ENCODE measurements around the gene EVC2.
"Not testable (repeated sequence)": the region's sequence is repeated elsewhere in the genome, so short reads cannot be mapped to it uniquely, and the experiment has no call there.

EVC2 gene

DNA sequence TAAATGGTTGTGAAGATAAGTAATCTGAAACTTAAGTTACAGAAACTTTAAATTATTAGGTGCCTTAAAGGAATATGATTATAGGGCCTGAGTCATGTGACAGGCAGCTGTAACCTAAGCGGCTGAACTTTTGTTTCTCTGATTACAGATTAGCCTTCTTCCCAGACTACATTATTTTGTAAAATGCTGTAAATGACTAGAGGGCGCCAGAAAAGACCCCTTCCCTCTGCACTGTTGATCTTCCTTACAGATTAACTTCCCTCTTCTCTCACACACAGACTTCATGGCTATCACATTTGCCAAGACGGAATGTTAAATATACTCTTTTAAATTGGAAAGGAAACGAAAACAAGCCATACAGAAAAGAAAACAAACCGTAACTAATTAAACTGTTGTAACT lies 96.6 kb downstream of the EVC2 start:
- Histone ChIP-seq H3K27ac (ENCODE audit: poor library complexity, severe bottlenecking) (no peak overlapping the region), H3K4me1 (ENCODE audit: insufficient read depth, poor library complexity, severe bottlenecking) (no peaks in the 10 kb centered on the region), H3K27me3 (ENCODE audit: insufficient read depth, poor library complexity, severe bottlenecking) (no peaks in the 10 kb centered on the region), H3K36me3 (ENCODE audit: low read depth) (peaks cover 26% of the 10 kb centered on the region), H3K9me3 (ENCODE audit: severe bottlenecking) (no peaks in the 10 kb centered on the region), H3K4me3 (ENCODE audit: severe bottlenecking) (no peak overlapping the region)
- ATAC-seq (ENCODE audit: low read depth) (no peak), DNase-seq (ENCODE audit: low spot score) (no peak)
- TF ChIP-seq, protein P1, sequence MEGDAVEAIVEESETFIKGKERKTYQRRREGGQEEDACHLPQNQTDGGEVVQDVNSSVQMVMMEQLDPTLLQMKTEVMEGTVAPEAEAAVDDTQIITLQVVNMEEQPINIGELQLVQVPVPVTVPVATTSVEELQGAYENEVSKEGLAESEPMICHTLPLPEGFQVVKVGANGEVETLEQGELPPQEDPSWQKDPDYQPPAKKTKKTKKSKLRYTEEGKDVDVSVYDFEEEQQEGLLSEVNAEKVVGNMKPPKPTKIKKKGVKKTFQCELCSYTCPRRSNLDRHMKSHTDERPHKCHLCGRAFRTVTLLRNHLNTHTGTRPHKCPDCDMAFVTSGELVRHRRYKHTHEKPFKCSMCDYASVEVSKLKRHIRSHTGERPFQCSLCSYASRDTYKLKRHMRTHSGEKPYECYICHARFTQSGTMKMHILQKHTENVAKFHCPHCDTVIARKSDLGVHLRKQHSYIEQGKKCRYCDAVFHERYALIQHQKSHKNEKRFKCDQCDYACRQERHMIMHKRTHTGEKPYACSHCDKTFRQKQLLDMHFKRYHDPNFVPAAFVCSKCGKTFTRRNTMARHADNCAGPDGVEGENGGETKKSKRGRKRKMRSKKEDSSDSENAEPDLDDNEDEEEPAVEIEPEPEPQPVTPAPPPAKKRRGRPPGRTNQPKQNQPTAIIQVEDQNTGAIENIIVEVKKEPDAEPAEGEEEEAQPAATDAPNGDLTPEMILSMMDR (IDR thresholded peaks at IDR 0.05; ENCODE audit: poor library complexity, severe bottlenecking) = no peak

DNA sequence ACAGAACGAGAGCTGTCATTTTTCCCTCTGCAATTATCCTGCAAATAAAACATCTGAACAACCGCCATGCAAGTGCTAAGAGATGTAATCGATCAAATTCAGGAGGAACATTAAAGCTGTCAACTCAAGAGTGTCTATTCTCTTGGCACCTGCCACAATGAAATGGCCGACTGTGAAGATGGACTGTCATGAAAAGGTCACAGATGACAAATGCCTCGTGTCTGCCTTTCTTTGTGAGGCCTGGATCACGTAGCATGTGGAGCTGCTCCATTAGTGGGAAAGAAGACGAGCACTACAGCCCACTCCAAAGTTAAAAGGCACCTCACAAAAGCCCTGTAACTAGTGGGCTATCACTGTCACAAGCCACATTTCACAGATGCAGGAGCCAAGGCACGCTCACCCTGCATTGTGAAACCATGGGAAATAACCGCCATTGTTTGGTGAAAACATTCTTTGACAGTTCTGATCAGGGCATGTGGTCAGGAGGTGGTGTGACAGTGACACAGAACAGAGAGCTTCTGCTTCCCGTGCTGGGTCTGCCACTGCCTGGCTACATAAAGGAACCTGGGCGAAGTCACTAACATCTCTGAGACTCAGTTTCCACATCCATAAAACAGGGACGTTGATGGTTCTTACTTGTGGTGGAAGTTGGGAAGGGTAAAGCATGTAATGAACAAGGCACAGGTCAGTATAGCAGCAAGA lies 98.9 kb downstream of the EVC2 start:
- DNase-seq (ENCODE audit: low spot score) (no peak), ATAC-seq (ENCODE audit: low read depth) (no peak)
- no peak overlapping the region for H3K27ac ChIP-seq (ENCODE audit: poor library complexity, severe bottlenecking)
- peaks cover 17% of the 10 kb centered on the region for H3K36me3 ChIP-seq (ENCODE audit: low read depth)
- no peaks in the 10 kb centered on the region for H3K27me3 ChIP-seq (ENCODE audit: insufficient read depth, poor library complexity, severe bottlenecking)
- TF ChIP-seq, protein P1 (IDR thresholded peaks at IDR 0.05; ENCODE audit: poor library complexity, severe bottlenecking) = no peak
- no peaks in the 10 kb centered on the region for H3K9me3 ChIP-seq (ENCODE audit: severe bottlenecking)
- H3K4me3 ChIP-seq (ENCODE audit: severe bottlenecking) = no peak overlapping the region
- H3K4me1 ChIP-seq (ENCODE audit: insufficient read depth, poor library complexity, severe bottlenecking) = no peaks in the 10 kb centered on the region

DNA sequence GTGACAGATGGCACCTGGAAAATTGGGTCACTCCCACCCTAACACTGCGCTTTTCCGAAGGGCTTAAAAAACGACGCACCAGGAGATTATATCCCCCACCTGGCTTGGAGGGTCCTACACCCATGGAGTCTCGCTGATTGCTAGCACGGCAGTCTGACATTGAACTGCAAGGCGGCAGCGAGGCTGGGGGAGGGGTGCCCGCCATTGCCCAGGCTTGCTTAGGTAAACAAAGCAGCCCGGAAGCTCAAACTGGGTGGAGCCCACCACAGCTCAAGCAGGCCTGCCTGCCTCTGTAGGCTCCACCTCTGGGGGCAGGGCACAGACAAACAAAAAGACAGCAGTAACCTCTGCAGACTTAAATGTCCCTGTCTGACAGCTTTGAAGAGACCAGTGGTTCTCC lies 114.5 kb downstream of the EVC2 start:
- not testable (repeated sequence) for H3K27me3 ChIP-seq (ENCODE audit: insufficient read depth, poor library complexity, severe bottlenecking); H3K27ac ChIP-seq (ENCODE audit: poor library complexity, severe bottlenecking); ATAC-seq (ENCODE audit: low read depth); H3K36me3 ChIP-seq (ENCODE audit: low read depth); H3K4me3 ChIP-seq (ENCODE audit: severe bottlenecking); H3K9me3 ChIP-seq (ENCODE audit: severe bottlenecking); H3K4me1 ChIP-seq (ENCODE audit: insufficient read depth, poor library complexity, severe bottlenecking); DNase-seq (ENCODE audit: low spot score)

DNA sequence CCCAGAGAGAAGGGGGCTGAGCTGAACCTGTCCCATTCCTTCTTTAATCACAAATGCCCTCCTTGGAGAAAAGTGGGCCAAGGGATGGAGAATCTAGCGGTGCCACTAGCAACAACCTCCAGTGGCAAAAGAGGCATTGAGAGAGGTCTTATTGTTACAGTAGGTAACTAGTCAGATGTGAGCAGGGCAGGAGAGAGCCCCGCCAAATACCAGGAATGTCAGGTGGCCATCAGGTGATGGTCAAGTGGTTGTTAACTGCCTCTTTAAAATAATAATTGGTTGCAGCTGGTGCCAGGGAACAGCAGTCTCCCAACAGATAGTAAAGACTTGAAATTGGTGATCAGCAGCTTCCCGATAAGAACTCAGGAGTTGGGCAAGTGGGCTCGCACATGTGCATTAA lies 116.1 kb downstream of the EVC2 start:
- Histone ChIP-seq H3K27ac (ENCODE audit: poor library complexity, severe bottlenecking) (no peak overlapping the region), H3K9me3 (ENCODE audit: severe bottlenecking) (no peaks in the 10 kb centered on the region), H3K4me1 (ENCODE audit: insufficient read depth, poor library complexity, severe bottlenecking) (no peaks in the 10 kb centered on the region), H3K4me3 (ENCODE audit: severe bottlenecking) (no peak overlapping the region), H3K27me3 (ENCODE audit: insufficient read depth, poor library complexity, severe bottlenecking) (no peaks in the 10 kb centered on the region), H3K36me3 (ENCODE audit: low read depth) (peaks cover 9% of the 10 kb centered on the region; the same call in 1 of the 2 replicates)
- TF ChIP-seq, protein P1 (IDR thresholded peaks at IDR 0.05; ENCODE audit: poor library complexity, severe bottlenecking) = no peak
- no peak for DNase-seq (ENCODE audit: low spot score)
- ATAC-seq (ENCODE audit: low read depth) = no peak

DNA sequence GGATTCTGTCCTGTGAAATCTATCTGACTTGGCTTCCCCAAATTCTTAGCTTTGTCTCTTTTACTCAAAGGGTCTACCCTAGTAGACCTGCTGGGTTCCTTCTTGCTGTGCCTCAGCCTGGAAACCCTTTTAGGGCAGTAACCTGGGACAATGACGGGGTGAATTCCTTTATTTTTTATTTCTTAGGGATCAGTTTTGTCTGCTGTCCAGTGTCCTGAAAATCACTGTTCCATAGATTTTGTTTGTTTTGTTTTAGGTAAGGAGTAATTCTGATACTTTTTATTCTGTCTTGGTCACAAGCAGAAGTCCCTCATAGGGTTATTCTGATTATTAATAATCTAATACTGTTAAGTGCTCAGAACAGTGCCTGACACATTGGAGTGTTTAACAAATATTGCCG lies 118.9 kb downstream of the EVC2 start:
- DNase-seq (ENCODE audit: low spot score) (no peak), ATAC-seq (ENCODE audit: low read depth) (no peak)
- H3K36me3 ChIP-seq (ENCODE audit: low read depth) = peaks cover 9% of the 10 kb centered on the region; the same call in 1 of the 2 replicates
- H3K4me1 ChIP-seq (ENCODE audit: insufficient read depth, poor library complexity, severe bottlenecking) = no peaks in the 10 kb centered on the region
- H3K27me3 ChIP-seq (ENCODE audit: insufficient read depth, poor library complexity, severe bottlenecking) = no peaks in the 10 kb centered on the region
- H3K9me3 ChIP-seq (ENCODE audit: severe bottlenecking) = no peaks in the 10 kb centered on the region
- no peak overlapping the region for H3K4me3 ChIP-seq (ENCODE audit: severe bottlenecking)
- TF ChIP-seq, protein P1 (IDR thresholded peaks at IDR 0.05; ENCODE audit: poor library complexity, severe bottlenecking) = no peak
- no peak overlapping the region for H3K27ac ChIP-seq (ENCODE audit: poor library complexity, severe bottlenecking)

All from RWPE2 (cell line).